T-cell (primary cell): ENCODE data around the gene ADCY1. TPM values are rescaled to one million over a fixed set of nuclear protein-coding genes. Genes with fewer than 3 reads are reported as not detected.

Experiments
- ATAC-seq, 4 experiments: fragments of 200-7000 bp in 3 of 4; fragments of 150-1000 bp in 1 of 4; cut with Tn5 transposase; replicated peaks in 1 of 4; 1 replicate in 3 of 4; 2 replicates in 1 of 4; pipeline ENCODE4 v1.10.0; 2021; ENCODE audit warnings: moderate library complexity in 3 of 4, mild to moderate bottlenecking in 2 of 4, moderate number of reproducible peaks in 1 of 4
- CTCF ChIA-PET, 2 donors: fragments of 300-600 bp; sonication (Branson Sonifier 250); formaldehyde crosslinking; loops; one replicate each; lab custom pipeline; 2022; ENCODE audit warnings: antibody characterized with exemption in 2 of 2; lab: Charles Lee
- POLR2A ChIA-PET, 2 donors: fragments of 300-600 bp; sonication (Branson Sonifier 250); formaldehyde crosslinking; loops; one replicate each; lab custom pipeline; 2022; ENCODE audit warnings: antibody characterized with exemption in 2 of 2; lab: Charles Lee
- DNase-seq, 35 experiments: peaks; one replicate each; pipeline versions ENCODE4 v3.0.0 to v3.0.0-alpha.2; 2013 to 2023
- H3K27ac ChIP-seq: one replicate; pipeline ENCODE4 v1.5.1; 2013; ENCODE audit warnings: low read length
- H3K27me3 ChIP-seq, 2 experiments: replicated peaks in 1 of 2; 1 replicate in 1 of 2; 2 replicates in 1 of 2; pipeline versions ENCODE4 v1.6.1 to v1.7.0; 2013; ENCODE audit warnings: low read length in 1 of 2, mixed read lengths in 1 of 2; ENCODE audit not compliant: control insufficient read depth in 2 of 2, insufficient read depth in 2 of 2; ENCODE audit errors: extremely low read depth in 1 of 2
- H3K36me3 ChIP-seq, 2 donors: 1 replicate in 1 of 2; 2 replicates in 1 of 2; pipeline versions ENCODE4 v1.6.1 to v1.7.0; 2013; ENCODE audit warnings: low read length in 1 of 2; ENCODE audit not compliant: control insufficient read depth in 2 of 2, insufficient read depth in 1 of 2; ENCODE audit errors: extremely low read depth in 1 of 2
- H3K4me1 ChIP-seq, 2 experiments: 1 replicate in 1 of 2; 2 replicates in 1 of 2; pipeline versions ENCODE4 v1.6.1 to v1.7.0; 2013; ENCODE audit warnings: low read length in 2 of 2, mixed read lengths in 1 of 2; ENCODE audit not compliant: insufficient read depth in 2 of 2, control insufficient read depth in 1 of 2; ENCODE audit errors: extremely low read depth in 1 of 2
- H3K4me3 ChIP-seq, 2 donors: 1 replicate in 1 of 2; 2 replicates in 1 of 2; pipeline versions ENCODE4 v1.5.1 to v1.7.0; 2013; ENCODE audit warnings: mild to moderate bottlenecking in 2 of 2, low read length in 1 of 2, moderate library complexity in 1 of 2; ENCODE audit not compliant: control insufficient read depth in 1 of 2; ENCODE audit errors: extremely low read depth in 1 of 2
- H3K9me3 ChIP-seq: 2 replicates; pipeline ENCODE4 v1.7.0; 2013
- H3K27ac Mint-ChIP-seq, 2 donors: one replicate each; pipeline ENCODE4 v1.8.0; 2020 to 2021; ENCODE audit warnings: mild to moderate bottlenecking in 2 of 2, mixed read lengths in 2 of 2
- H3K27me3 Mint-ChIP-seq, 2 donors: one replicate each; pipeline ENCODE4 v1.8.0; 2021 to 2022; ENCODE audit warnings: mixed read lengths in 2 of 2
- H3K36me3 Mint-ChIP-seq: one replicate; pipeline ENCODE4 v1.8.0; 2021; ENCODE audit warnings: mixed read lengths
- H3K4me1 Mint-ChIP-seq, 3 donors: one replicate each; pipeline ENCODE4 v1.8.0; 2020 to 2022; ENCODE audit warnings: mixed read lengths in 3 of 3, mild to moderate bottlenecking in 1 of 3
- H3K4me3 Mint-ChIP-seq, 3 donors: one replicate each; pipeline ENCODE4 v1.8.0; 2020 to 2022; ENCODE audit warnings: mild to moderate bottlenecking in 3 of 3, mixed read lengths in 3 of 3, moderate library complexity in 3 of 3
- H3K9me3 Mint-ChIP-seq, 3 donors: one replicate each; pipeline ENCODE4 v1.8.0; 2020 to 2022; ENCODE audit warnings: mixed read lengths in 3 of 3
- WGBS: methylation state at CpG from one replicate; pipeline ENCODE4 v1.1.5; 2013; ENCODE audit warnings: missing lambda C conversion rate; ENCODE audit not compliant: insufficient coverage; 5-methylcytosine and 5-hydroxymethylcytosine counted together
- total RNA-seq, 35 experiments: library from RNA in 6 of 35; stranded (reverse) in 6 of 35; fragments of 120-200 nt in 1 of 35; gene quantifications; one replicate each; pipeline versions ENCODE4 v1.2.1 to v1.2.4 and lab custom pipeline; 2013 to 2026

Gene ADCY1
- total RNA-seq, 5 donors from 2014 or later (not counting 1 experiment from before 2014, with no cell fraction given): 0.03 to 0.44 (median 0.05) TPM

DNA sequence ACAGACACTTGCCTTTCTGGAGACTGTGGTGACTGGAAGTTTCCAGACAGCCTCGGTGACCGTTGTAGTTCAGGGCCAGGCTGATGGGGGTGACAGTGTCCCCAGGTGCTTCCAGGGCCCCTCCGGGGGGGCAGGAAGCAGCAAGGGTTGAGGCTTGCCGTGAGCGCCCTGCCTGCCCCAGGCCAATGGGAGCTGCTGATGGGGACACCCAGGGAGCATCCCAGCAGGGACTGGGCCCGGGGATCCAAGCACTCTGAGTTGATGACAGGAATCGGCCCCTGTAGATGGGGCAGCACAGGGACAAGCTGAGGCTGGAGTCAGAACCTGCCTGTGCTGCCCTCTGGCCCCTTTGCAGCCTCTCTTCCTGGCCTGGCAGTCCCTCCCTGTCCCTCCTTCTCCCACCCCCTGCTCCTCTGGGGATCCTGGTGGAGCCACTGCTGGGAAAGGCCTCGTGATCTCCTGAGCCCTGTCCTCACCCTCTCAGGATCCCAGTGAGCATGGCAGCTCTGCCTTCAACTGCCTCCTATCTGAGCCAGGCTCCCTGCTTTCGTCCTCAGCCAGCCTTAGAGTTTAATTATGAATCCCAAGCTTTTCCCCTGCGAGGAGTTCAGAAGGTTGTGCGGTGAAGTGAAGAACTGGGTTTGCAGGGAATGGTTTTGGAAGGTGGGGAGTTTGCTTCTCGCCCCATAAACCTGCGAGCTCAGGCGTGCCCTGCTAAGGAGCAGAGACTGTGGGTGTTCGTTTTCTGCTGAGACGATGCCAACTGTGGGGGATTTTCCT, 84.7 kb downstream of the ADCY1 start:
- 83% methylated on average over 13 of the region's 16 CpGs for WGBS
- POLR2A ChIA-PET: no interaction called here

GRCh38 chr7:45659496-45660139, 85.5 kb downstream of the ADCY1 start:
- Histone ChIP-seq H3K36me3 (no peaks in the 10 kb centered on the region), H3K27ac (no peak overlapping the region), H3K4me1 (no peaks in the 10 kb centered on the region), H3K27me3 (peaks cover 0 to 4% of the 10 kb centered on the region in 2 experiments), H3K9me3 (no peaks in the 10 kb centered on the region), H3K4me3 (no peak overlapping the region)
- ChIA-PET CTCF (no interaction called here), POLR2A (no interaction called here)
- Mint-ChIP-seq H3K4me3 (no peak overlapping the region), H3K27me3 (no peaks in the 10 kb centered on the region), H3K36me3 (no peaks in the 10 kb centered on the region), H3K4me1 (no peaks in the 10 kb centered on the region), H3K27ac (no peak overlapping the region), H3K9me3 (no peaks in the 10 kb centered on the region)
- ATAC-seq (no peak), DNase-seq (no peak)
- WGBS: 87% methylated on average over 5 of the region's 10 CpGs

More for the DNA sequence above, 84.7 kb downstream of the ADCY1 start:
- H3K36me3 ChIP-seq: no peaks in the 10 kb centered on the region
- H3K27ac ChIP-seq: no peak overlapping the region
- H3K4me1 ChIP-seq: no peaks in the 10 kb centered on the region
- no peaks in the 10 kb centered on the region for H3K4me1 Mint-ChIP-seq
- no peaks in the 10 kb centered on the region for H3K9me3 Mint-ChIP-seq
- H3K27me3 ChIP-seq: peaks cover 0 to 4% of the 10 kb centered on the region in 2 experiments
- H3K4me3 ChIP-seq: no peak overlapping the region
- no peak for DNase-seq
- ATAC-seq: no peak
- H3K4me3 Mint-ChIP-seq: no peak overlapping the region
- no peaks in the 10 kb centered on the region for H3K27me3 Mint-ChIP-seq
- no peaks in the 10 kb centered on the region for H3K9me3 ChIP-seq
- no peaks in the 10 kb centered on the region for H3K36me3 Mint-ChIP-seq
- CTCF ChIA-PET: no interaction called here
- no peak overlapping the region for H3K27ac Mint-ChIP-seq

GRCh38 chr7:45660201-45660900, 86.2 kb downstream of the ADCY1 start:
- CTCF ChIA-PET: no interaction called here

GRCh38 chr7:45660901-45661211, 86.7 kb downstream of the ADCY1 start:
- no peaks in the 10 kb centered on the region for H3K9me3 Mint-ChIP-seq
- POLR2A ChIA-PET: no interaction called here
- Histone ChIP-seq H3K9me3 (no peaks in the 10 kb centered on the region), H3K4me3 (no peak overlapping the region), H3K36me3 (no peaks in the 10 kb centered on the region), H3K27ac (no peak overlapping the region), H3K4me1 (no peaks in the 10 kb centered on the region), H3K27me3 (peaks cover 0 to 4% of the 10 kb centered on the region in 2 experiments)
- ATAC-seq: no peak
- H3K36me3 Mint-ChIP-seq: no peaks in the 10 kb centered on the region
- H3K4me1 Mint-ChIP-seq: no peaks in the 10 kb centered on the region
- H3K27me3 Mint-ChIP-seq: no peaks in the 10 kb centered on the region
- WGBS: 25% methylated on average over 1 of the region's 1 CpG
- CTCF ChIA-PET: no interaction called here
- H3K27ac Mint-ChIP-seq: no peak overlapping the region
- H3K4me3 Mint-ChIP-seq: no peak overlapping the region
- no peak for DNase-seq

More at GRCh38 chr7:45660201-45660900, 86.2 kb downstream of the ADCY1 start:
- H3K27ac ChIP-seq: no peak overlapping the region
- no peak overlapping the region for H3K27ac Mint-ChIP-seq
- POLR2A ChIA-PET: no interaction called here
- no peaks in the 10 kb centered on the region for H3K4me1 ChIP-seq
- no peaks in the 10 kb centered on the region for H3K9me3 Mint-ChIP-seq
- WGBS: 29% methylated on average over 4 of the region's 6 CpGs
- H3K27me3 ChIP-seq: peaks cover 0 to 4% of the 10 kb centered on the region in 2 experiments
- H3K4me3 ChIP-seq: no peak overlapping the region
- H3K9me3 ChIP-seq: no peaks in the 10 kb centered on the region
- no peak for ATAC-seq
- H3K4me3 Mint-ChIP-seq: no peak overlapping the region
- no peaks in the 10 kb centered on the region for H3K27me3 Mint-ChIP-seq
- no peaks in the 10 kb centered on the region for H3K4me1 Mint-ChIP-seq
- no peak for DNase-seq
- no peaks in the 10 kb centered on the region for H3K36me3 Mint-ChIP-seq
- H3K36me3 ChIP-seq: no peaks in the 10 kb centered on the region

GRCh38 chr7:45661302-45661995, 87.3 kb downstream of the ADCY1 start:
- no peak overlapping the region for H3K4me3 ChIP-seq
- no peak for ATAC-seq
- Mint-ChIP-seq H3K9me3 (no peaks in the 10 kb centered on the region), H3K4me1 (no peaks in the 10 kb centered on the region), H3K27me3 (no peaks in the 10 kb centered on the region), H3K27ac (no peak overlapping the region), H3K4me3 (no peak overlapping the region), H3K36me3 (no peaks in the 10 kb centered on the region)
- CTCF ChIA-PET: no interaction called here
- no peaks in the 10 kb centered on the region for H3K36me3 ChIP-seq
- H3K4me1 ChIP-seq: no peaks in the 10 kb centered on the region
- H3K27ac ChIP-seq: no peak overlapping the region
- no peaks in the 10 kb centered on the region for H3K9me3 ChIP-seq
- H3K27me3 ChIP-seq: peaks cover 0 to 4% of the 10 kb centered on the region in 2 experiments
- DNase-seq: no peak
- POLR2A ChIA-PET: no interaction called here
- 84% methylated on average over 9 of the region's 16 CpGs for WGBS

GRCh38 chr7:45662018-45662417, 87.8 kb downstream of the ADCY1 start:
- H3K27me3 ChIP-seq: peaks cover 0 to 4% of the 10 kb centered on the region in 2 experiments
- Mint-ChIP-seq H3K36me3 (no peaks in the 10 kb centered on the region), H3K4me1 (no peaks in the 10 kb centered on the region), H3K4me3 (no peak overlapping the region), H3K27ac (no peak overlapping the region), H3K27me3 (no peaks in the 10 kb centered on the region), H3K9me3 (no peaks in the 10 kb centered on the region)
- no peaks in the 10 kb centered on the region for H3K9me3 ChIP-seq
- WGBS: 92% methylated on average over 6 of the region's 6 CpGs
- ATAC-seq (no peak), DNase-seq (no peak)
- ChIA-PET CTCF (no interaction called here), POLR2A (no interaction called here)
- no peaks in the 10 kb centered on the region for H3K36me3 ChIP-seq
- no peaks in the 10 kb centered on the region for H3K4me1 ChIP-seq
- H3K4me3 ChIP-seq: no peak overlapping the region
- H3K27ac ChIP-seq: no peak overlapping the region
